ENCODE measurements around the gene CSPG4. TPM values are rescaled to one million over a fixed set of nuclear protein-coding genes. Genes with fewer than 3 reads are reported as not detected.
A peak's percentile ranks its signal among the peaks of the same experiment; 100 is the strongest.

Gene CSPG4
- total and polyA plus RNA-seq, 2 of the 4 experiments (the other 2 are of a cell fraction) = 12.4 to 28.4 TPM

DNA sequence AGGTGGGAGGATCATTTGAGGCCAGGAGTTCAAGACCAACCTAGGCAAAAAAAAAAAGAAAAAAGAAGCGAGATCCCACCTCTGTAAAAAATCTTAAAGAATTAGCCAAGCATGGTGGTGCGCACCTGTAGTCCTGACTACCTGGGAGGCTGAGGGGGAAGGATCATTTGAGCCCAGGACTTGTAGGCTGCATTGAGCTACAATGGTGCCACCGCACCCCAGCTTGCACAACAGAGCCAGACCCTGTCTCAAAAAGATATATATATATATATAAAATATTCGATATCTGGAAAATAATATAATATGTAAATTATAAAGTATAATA is 71.5 kb downstream of the CSPG4 start:
- peak overlapping the region; percentile 88; the same call in 1 of the 2 replicates for H3K4me2 ChIP-seq (ENCODE audit: low read depth, low read length)
- dilution Hi-C loops (cut with HindIII; ENCODE audit: low sequenced_read_pairs, unreplicated experiment) = no loop called here
- intact Hi-C loops (cut with micrococcal nuclease) = no loop called here
- 0 out of 2 replicates have a peak overlapping the region, but pooled peaks have one; percentile 2 for H2AK5ac ChIP-seq (ENCODE audit: low read depth, low read length)
- H3K56ac ChIP-seq (ENCODE audit: extremely low read depth, insufficient read depth, low read length) = no peak overlapping the region
- ChIA-PET POLR2A (ENCODE audit: unreplicated experiment) (no interaction called here), CTCF (interaction anchor here (1.0 kb wide), 1 partner anchor 176 kb away, joined by 3 read pairs; no protein-coding TSS in a partner anchor)
- peak overlapping the region in 1 of 2 experiments; percentile 87; a peak in 3 of 4 replicates for H4K8ac ChIP-seq (ENCODE audit: low read depth in 2 of 2, low read length in 2 of 2)
- no peak overlapping the region for H2BK120ac ChIP-seq (ENCODE audit: low read depth, low read length)
- peaks cover 24% of the 10 kb centered on the region for H4K20me1 ChIP-seq (ENCODE audit: insufficient read depth, low read length)
- H3K9me3 ChIP-seq (ENCODE audit: control insufficient read depth, insufficient read depth, low read length) = no peaks in the 10 kb centered on the region
- DNase-seq (no peak), ATAC-seq (ENCODE audit: low read depth) (no peak)
- no peak overlapping the region for H3K9ac ChIP-seq (ENCODE audit: low read depth, low read length)
- H3K36me3 ChIP-seq (ENCODE audit: control insufficient read depth, insufficient read depth, low read length) = no peaks in the 10 kb centered on the region
- H3K4me1 ChIP-seq (ENCODE audit: control insufficient read depth, insufficient read depth, low read length) = peaks cover 5% of the 10 kb centered on the region
- H4K5ac ChIP-seq (ENCODE audit: low read depth, low read length) = no peak overlapping the region
- H3K27me3 ChIP-seq (ENCODE audit: control insufficient read depth, insufficient read depth, low read length) = no peaks in the 10 kb centered on the region
- TF ChIP-seq CHD1 (IDR thresholded peaks at IDR 0.05; ENCODE audit: low read depth, low read length) (no peak), ELK1 (IDR thresholded peaks at IDR 0.05; ENCODE audit: borderline replicate concordance, low read depth, low read length) (no peak), CEBPB (IDR thresholded peaks at IDR 0.05; ENCODE audit: low read depth, low read length) (no peak), SMC3 (IDR thresholded peaks at IDR 0.05; ENCODE audit: low read depth, low read length) (no peak), POLR2A (IDR thresholded peaks at IDR 0.05; ENCODE audit: low read depth, low read length) (no peak), NFE2L2 (IDR thresholded peaks at IDR 0.05; ENCODE audit: low read depth, low read length) (no peak), BHLHE40 (IDR thresholded peaks at IDR 0.05; ENCODE audit: low read depth, low read length) (no peak), MAFK (IDR thresholded peaks at IDR 0.05; ENCODE audit: low read depth, low read length) (no peak), MXI1 (IDR thresholded peaks at IDR 0.05; ENCODE audit: borderline replicate concordance, low read depth, low read length) (no peak), MAZ (IDR thresholded peaks at IDR 0.05; ENCODE audit: borderline replicate concordance, low read depth, low read length) (no peak), FOS (IDR thresholded peaks at IDR 0.05; ENCODE audit: low read depth, low read length) (no peak), RCOR1 (IDR thresholded peaks at IDR 0.05; ENCODE audit: insufficient replicate concordance, low read length) (no peak)
- TF ChIP-seq, protein P1, sequence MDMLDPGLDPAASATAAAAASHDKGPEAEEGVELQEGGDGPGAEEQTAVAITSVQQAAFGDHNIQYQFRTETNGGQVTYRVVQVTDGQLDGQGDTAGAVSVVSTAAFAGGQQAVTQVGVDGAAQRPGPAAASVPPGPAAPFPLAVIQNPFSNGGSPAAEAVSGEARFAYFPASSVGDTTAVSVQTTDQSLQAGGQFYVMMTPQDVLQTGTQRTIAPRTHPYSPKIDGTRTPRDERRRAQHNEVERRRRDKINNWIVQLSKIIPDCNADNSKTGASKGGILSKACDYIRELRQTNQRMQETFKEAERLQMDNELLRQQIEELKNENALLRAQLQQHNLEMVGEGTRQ (IDR thresholded peaks at IDR 0.05; ENCODE audit: low read depth, low read length) = no peak
- TF ChIP-seq, protein P2, sequence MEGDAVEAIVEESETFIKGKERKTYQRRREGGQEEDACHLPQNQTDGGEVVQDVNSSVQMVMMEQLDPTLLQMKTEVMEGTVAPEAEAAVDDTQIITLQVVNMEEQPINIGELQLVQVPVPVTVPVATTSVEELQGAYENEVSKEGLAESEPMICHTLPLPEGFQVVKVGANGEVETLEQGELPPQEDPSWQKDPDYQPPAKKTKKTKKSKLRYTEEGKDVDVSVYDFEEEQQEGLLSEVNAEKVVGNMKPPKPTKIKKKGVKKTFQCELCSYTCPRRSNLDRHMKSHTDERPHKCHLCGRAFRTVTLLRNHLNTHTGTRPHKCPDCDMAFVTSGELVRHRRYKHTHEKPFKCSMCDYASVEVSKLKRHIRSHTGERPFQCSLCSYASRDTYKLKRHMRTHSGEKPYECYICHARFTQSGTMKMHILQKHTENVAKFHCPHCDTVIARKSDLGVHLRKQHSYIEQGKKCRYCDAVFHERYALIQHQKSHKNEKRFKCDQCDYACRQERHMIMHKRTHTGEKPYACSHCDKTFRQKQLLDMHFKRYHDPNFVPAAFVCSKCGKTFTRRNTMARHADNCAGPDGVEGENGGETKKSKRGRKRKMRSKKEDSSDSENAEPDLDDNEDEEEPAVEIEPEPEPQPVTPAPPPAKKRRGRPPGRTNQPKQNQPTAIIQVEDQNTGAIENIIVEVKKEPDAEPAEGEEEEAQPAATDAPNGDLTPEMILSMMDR (conservative IDR thresholded peaks at IDR 0.05; ENCODE audit: low read depth, low read length) = no peak
- no peak overlapping the region for H3K14ac ChIP-seq (replicated peaks; ENCODE audit: low read depth, low read length)
- no peak overlapping the region for H2BK5ac ChIP-seq (ENCODE audit: low read depth, low read length, poor library complexity, severe bottlenecking)
- H4K91ac ChIP-seq (ENCODE audit: insufficient read depth, low read depth, low read length) = no peak overlapping the region
- H3K23ac ChIP-seq (ENCODE audit: low read depth, low read length) = no peak overlapping the region
- no peak overlapping the region for H2BK20ac ChIP-seq (ENCODE audit: low read depth, low read length)
- no peak overlapping the region for H2BK15ac ChIP-seq (ENCODE audit: low read depth, low read length)
- in situ Hi-C loops (cut with MboI; ENCODE audit: low sequenced_read_pairs) = no loop called here
- no peak overlapping the region for H2AFZ ChIP-seq (replicated peaks; ENCODE audit: low read length, poor library complexity)
- no peak overlapping the region for H3K27ac ChIP-seq (ENCODE audit: insufficient read depth, low read length)
- WGBS, 2 experiments (ENCODE audit: extremely low coverage in 2 of 2, insufficient read length in 1 of 2) = no CpG with 5 or more reads among the region's 4 CpGs
- 0 out of 2 replicates have a peak, but pooled peaks cover 4% of the 10 kb centered on the region for H3K9me1 ChIP-seq (ENCODE audit: insufficient read depth, low read length)
- peak overlapping the region; percentile 31; the same call in 1 of the 2 replicates for H3K4ac ChIP-seq (ENCODE audit: low read depth, low read length)
- peaks cover 13 to 50% of the 10 kb centered on the region in 2 experiments; a peak in 3 of 4 replicates for H3K79me1 ChIP-seq (ENCODE audit: low read depth in 1 of 2, low read length in 2 of 2)
- BruUV-seq (replicated peaks) = no TSS peak
- no peak overlapping the region for H3K18ac ChIP-seq (ENCODE audit: low read depth, low read length)
- H2AK9ac ChIP-seq (replicated peaks; ENCODE audit: low read depth, low read length, poor library complexity) = peak overlapping the region; percentile 45
- no peak overlapping the region for H3K4me3 ChIP-seq (ENCODE audit: insufficient read depth, low read depth, low read length)

Data from IMR-90 (cell line).